Measurements from ENCODE around the gene MRPL34. TPM values are rescaled to one million over a fixed set of nuclear protein-coding genes. Genes with fewer than 3 reads are reported as not detected.

MRPL34 gene
- total RNA-seq, 1 donor from 2014 or later = 60.2 TPM

DNA sequence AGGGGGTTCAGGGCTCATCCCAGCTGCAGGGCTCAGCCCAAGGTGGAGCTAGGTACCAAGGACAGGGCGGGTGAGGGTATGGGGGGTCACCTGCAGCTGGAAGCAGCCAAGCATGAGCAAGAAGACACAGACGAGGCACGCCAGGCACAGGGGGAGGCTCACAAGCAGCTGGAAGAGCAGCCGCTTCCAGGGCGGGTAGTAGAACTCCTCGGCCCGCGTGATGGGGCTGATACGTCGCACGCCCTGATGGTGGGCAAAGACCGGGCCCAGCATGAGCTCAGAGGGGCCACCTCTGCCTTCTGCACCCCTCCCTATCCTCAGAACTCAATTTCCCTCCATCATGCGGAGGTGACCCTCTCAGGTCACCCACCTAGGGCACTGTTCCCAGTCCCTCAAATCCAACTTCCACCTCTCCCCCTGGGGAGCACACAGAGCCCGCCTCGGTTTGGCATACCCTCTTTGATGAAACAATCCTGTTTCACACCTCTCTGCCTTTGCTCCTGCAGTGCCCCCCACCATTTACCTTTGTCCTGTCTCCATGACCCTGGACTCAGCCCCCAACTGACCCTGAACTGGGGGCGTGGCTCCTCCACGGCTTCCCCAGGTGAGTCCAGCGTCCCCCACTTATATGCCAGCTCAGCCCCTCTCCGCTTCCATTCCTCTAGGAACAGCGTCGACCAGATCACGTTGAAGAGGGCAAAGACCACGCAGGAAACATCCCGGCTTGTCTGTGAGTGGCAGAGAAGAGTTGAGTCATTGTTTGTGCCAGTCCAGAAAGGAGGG is 24.8 kb downstream of the MRPL34 start:
- peaks cover 17% of the 10 kb centered on the region for H3K36me3 Mint-ChIP-seq (ENCODE audit: low read depth, unreplicated experiment)
- H3K27ac Mint-ChIP-seq (ENCODE audit: unreplicated experiment) = no peak overlapping the region
- H3K4me3 Mint-ChIP-seq (ENCODE audit: unreplicated experiment) = peak overlapping the region; percentile 56
- TF ChIP-seq, protein P1, sequence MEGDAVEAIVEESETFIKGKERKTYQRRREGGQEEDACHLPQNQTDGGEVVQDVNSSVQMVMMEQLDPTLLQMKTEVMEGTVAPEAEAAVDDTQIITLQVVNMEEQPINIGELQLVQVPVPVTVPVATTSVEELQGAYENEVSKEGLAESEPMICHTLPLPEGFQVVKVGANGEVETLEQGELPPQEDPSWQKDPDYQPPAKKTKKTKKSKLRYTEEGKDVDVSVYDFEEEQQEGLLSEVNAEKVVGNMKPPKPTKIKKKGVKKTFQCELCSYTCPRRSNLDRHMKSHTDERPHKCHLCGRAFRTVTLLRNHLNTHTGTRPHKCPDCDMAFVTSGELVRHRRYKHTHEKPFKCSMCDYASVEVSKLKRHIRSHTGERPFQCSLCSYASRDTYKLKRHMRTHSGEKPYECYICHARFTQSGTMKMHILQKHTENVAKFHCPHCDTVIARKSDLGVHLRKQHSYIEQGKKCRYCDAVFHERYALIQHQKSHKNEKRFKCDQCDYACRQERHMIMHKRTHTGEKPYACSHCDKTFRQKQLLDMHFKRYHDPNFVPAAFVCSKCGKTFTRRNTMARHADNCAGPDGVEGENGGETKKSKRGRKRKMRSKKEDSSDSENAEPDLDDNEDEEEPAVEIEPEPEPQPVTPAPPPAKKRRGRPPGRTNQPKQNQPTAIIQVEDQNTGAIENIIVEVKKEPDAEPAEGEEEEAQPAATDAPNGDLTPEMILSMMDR (IDR thresholded peaks at IDR 0.05; ENCODE audit: unreplicated experiment) = no peak
- peaks cover 19% of the 10 kb centered on the region for H3K27me3 Mint-ChIP-seq (ENCODE audit: unreplicated experiment)
- H3K9me3 Mint-ChIP-seq (ENCODE audit: unreplicated experiment) = no peaks in the 10 kb centered on the region
- DNase-seq (ENCODE audit: low spot score) = no peak
- H3K4me1 Mint-ChIP-seq (ENCODE audit: unreplicated experiment) = peaks cover 9% of the 10 kb centered on the region

- H3K27me3 Mint-ChIP-seq (ENCODE audit: unreplicated experiment) = peaks cover 17% of the 10 kb centered on the region
- peaks cover 17% of the 10 kb centered on the region for H3K36me3 Mint-ChIP-seq (ENCODE audit: low read depth, unreplicated experiment)
- peaks cover 9% of the 10 kb centered on the region for H3K4me1 Mint-ChIP-seq (ENCODE audit: unreplicated experiment)
- peak overlapping the region; percentile 13 for H3K4me3 Mint-ChIP-seq (ENCODE audit: unreplicated experiment)
- no peaks in the 10 kb centered on the region for H3K9me3 Mint-ChIP-seq (ENCODE audit: unreplicated experiment)
- DNase-seq (ENCODE audit: low spot score) = no peak
- TF ChIP-seq, protein P1 (IDR thresholded peaks at IDR 0.05; ENCODE audit: unreplicated experiment) = no peak
- H3K27ac Mint-ChIP-seq (ENCODE audit: unreplicated experiment) = no peak overlapping the region
These were observed 25.4 kb downstream of the MRPL34 start for GRCh38 chr19:17331045-17331558.

GRCh38 chr19:17332360-17332676 is 26.6 kb downstream of the MRPL34 start:
- Mint-ChIP-seq H3K27me3 (ENCODE audit: unreplicated experiment) (peaks cover 19% of the 10 kb centered on the region), H3K4me1 (ENCODE audit: unreplicated experiment) (peaks cover 11% of the 10 kb centered on the region), H3K36me3 (ENCODE audit: low read depth, unreplicated experiment) (peaks cover 17% of the 10 kb centered on the region), H3K27ac (ENCODE audit: unreplicated experiment) (no peak overlapping the region), H3K9me3 (ENCODE audit: unreplicated experiment) (no peaks in the 10 kb centered on the region), H3K4me3 (ENCODE audit: unreplicated experiment) (peak overlapping the region; percentile 23)
- TF ChIP-seq, protein P1 (IDR thresholded peaks at IDR 0.05; ENCODE audit: unreplicated experiment) = no peak
- DNase-seq (ENCODE audit: low spot score) = no peak

DNA sequence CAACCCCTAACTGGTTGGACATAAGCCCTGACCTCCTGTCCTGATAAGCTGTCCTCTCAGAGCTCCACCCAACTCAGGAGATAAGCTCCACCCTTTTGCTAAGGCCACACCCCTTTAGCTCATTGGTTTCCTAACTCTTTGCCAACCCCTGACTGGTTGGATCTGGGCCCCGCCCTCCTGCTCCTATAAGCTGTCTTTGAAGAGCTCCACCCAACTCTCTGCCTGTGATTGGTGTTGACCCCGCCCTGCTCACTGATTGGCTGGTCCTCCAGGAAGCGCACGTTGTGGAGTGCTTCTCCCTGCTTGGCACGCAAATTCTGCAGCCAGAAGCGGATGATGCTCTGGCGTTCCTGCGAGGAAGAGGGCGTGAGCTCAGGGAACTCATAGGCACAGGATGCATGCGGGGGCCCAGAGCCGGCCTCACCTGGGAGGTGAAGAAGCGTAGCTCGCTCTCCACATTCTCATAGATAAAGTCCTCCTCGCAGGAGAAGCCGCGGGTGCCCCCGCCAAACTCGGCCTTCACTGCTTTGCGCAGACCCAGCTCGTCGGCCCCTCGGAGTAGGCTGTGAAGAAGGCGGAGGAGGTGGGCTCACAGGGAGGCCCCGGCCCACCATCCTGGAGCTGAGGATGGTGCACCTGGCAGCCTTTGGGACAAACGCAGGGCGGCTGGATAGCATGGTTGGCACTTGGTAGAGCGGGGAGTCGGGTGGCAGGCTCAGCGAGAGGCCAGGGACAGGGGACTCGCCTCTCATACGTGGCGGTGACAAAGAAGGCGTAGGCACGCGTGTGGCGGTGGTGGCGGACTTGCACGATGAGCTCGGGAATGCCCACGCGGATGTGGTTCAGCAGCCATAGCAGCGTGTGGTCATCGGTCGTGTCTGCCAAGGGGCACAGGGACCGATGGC is 27.3 kb downstream of the MRPL34 start:
- no peak for DNase-seq (ENCODE audit: low spot score)

More for the DNA sequence above, 27.3 kb downstream of the MRPL34 start:
- peak overlapping the region; percentile 80 for H3K27ac Mint-ChIP-seq (ENCODE audit: unreplicated experiment)
- peaks cover 20% of the 10 kb centered on the region for H3K27me3 Mint-ChIP-seq (ENCODE audit: unreplicated experiment)
- peaks cover 17% of the 10 kb centered on the region for H3K36me3 Mint-ChIP-seq (ENCODE audit: low read depth, unreplicated experiment)
- TF ChIP-seq, protein P1 (IDR thresholded peaks at IDR 0.05; ENCODE audit: unreplicated experiment) = no peak
- peak overlapping the region; percentile 65 for H3K4me3 Mint-ChIP-seq (ENCODE audit: unreplicated experiment)
- H3K4me1 Mint-ChIP-seq (ENCODE audit: unreplicated experiment) = peaks cover 11% of the 10 kb centered on the region
- no peaks in the 10 kb centered on the region for H3K9me3 Mint-ChIP-seq (ENCODE audit: unreplicated experiment)
